Breast epithelium (tissue), 3 donors: ENCODE measurements around the gene MOCS1.
"Not testable (repeated sequence)": the region's sequence is repeated elsewhere in the genome, so short reads cannot be mapped to it uniquely, and the experiment has no call there.

ENCODE experiments used
- CTCF ChIP-seq, 3 donors: fragments of 450-650 bp; IDR thresholded peaks; one replicate each; pipeline ENCODE4 v1.5.1; 2016 to 2017; ENCODE audit warnings: antibody characterized with exemption in 3 of 3, mild to moderate bottlenecking in 3 of 3, moderate library complexity in 3 of 3
- POLR2A ChIP-seq: fragments of 450-650 bp; IDR thresholded peaks from one replicate; pipeline ENCODE4 v1.6.1; 2016; ENCODE audit warnings: antibody characterized with exemption, mild to moderate bottlenecking, moderate library complexity
- POLR2AphosphoS5 ChIP-seq, 3 donors: sonication (generic); formaldehyde crosslinking; IDR thresholded peaks; one replicate each; pipeline ENCODE4 v1.6.1; 2017; ENCODE audit warnings: antibody characterized with exemption in 3 of 3

GRCh38 chr6:39971131-39971530, 36.9 kb upstream of the MOCS1 start:
- not testable (repeated sequence) for TF ChIP-seq POLR2A; CTCF (IDR thresholded peaks at IDR 0.05); POLR2AphosphoS5 (IDR thresholded peaks at IDR 0.05)
